ENCODE measurements around the gene RDX. TPM values are rescaled to one million over a fixed set of nuclear protein-coding genes. Genes with fewer than 3 reads are reported as not detected.
A peak's percentile ranks its signal among the peaks of the same experiment; 100 is the strongest.
"Not testable (repeated sequence)": the region's sequence is repeated elsewhere in the genome, so short reads cannot be mapped to it uniquely, and the experiment has no call there.

The RDX gene
- total RNA-seq, 1 donor from 2014 or later, result 86.0 TPM

DNA sequence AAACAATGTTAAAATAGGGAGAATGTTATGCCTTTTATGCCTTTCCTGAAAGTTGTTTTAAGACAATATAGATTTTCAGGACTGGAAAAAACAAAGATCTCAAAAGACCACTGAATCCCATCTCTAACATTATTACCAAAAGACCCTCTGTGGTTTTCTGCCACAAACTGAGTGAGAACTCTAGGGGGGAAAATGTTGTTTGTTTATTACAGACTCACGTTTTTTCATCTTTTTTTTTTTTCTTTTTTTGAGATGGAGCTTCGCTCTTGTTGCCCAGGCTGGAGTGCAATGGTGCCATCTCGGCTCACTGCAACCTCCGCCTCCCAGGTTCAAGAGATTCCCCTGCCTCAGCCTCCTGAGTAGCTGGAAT lies 9.6 kb upstream of the RDX start:
- not testable (repeated sequence) for DNase-seq (ENCODE audit: low spot score in 2 of 2); FAIRE-seq

GRCh38 chr11:110305169-110306018 lies 9.0 kb upstream of the RDX start:
- no peak for FAIRE-seq
- no peak for DNase-seq (ENCODE audit: low spot score in 2 of 2)

GRCh38 chr11:110303414-110303826 lies 7.0 kb upstream of the RDX start:
- DNase-seq (ENCODE audit: low spot score in 2 of 2), result no peak
- FAIRE-seq, result no peak

DNA sequence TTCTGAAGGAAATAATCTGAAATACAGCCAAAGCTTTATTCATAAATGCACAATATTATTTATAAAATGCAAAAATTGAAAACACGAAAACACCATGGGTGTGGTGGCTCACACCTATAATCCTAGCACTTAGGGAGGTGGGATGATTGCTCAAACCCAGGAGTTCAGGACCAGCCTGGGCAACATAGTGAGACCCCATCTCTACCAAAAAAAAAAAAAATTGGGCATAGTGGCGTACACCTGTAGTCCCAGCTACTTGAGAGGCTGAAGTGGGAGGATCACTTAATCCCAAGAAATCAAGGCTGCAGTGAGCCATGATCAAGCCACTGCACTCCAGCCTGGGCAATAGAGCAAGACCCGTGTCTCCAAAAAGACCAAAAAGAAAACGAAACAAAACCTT lies 5.2 kb upstream of the RDX start:
- FAIRE-seq, result no peak
- DNase-seq (ENCODE audit: low spot score in 2 of 2), result no peak

DNA sequence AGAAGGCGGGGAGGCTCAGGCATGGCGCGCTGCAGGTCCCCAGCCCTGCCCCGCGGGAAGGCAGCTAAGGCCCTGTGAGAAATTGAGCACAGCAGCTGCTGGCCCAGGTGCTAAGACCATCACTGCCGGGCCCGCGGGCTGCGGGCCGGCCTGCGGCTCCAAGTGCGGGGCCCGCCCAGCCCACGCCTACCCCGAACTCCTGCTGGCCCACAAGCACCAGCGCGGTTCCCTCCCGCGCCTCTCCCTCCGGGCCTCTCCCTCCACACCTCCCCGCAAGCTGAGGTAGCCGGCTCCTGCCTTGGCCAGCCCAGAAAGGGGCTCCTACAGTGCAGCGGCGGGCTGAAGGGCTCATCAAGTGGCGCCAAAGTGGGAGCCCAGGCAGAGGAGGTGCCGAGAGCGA lies 4.6 kb upstream of the RDX start:
- no peak for DNase-seq (ENCODE audit: low spot score in 2 of 2)
- no peak for FAIRE-seq

DNA sequence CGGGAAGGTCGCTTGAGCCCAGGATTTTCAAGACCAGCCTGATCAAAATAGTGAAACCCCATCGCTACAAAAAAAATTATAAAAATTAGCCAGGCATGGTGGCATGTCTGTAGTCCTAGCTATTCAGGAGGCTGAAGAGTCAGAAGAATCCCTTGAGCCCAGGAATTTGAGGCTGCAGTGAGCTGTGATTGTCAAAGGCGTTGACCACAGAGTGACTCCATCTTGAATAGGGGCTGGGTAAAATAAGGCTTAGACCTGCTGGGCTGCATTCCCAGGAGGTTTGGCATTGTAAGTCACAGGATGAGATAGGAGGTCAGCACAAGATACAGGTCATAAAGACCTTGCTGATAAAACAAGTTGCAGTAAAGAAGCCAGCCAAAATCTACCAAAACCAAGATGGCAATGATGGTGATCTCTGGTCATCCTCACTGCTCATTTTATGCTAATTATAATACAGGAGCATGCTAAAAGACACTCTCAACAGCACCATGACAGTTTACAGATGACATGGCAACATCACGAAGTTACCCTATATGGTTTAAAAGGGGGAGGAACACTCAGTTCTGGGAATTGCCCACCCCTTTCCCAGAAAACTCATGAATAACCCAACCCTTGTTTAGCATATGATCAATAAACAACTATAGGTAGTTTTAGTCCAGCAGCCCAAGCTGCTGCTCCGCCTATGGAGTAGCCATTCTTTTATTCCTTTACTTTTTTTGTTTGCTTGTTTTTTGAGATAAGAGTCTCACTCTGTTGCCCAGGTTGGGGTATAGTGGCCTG lies 2.8 kb upstream of the RDX start:
- DNase-seq (ENCODE audit: low spot score in 2 of 2) (no peak), FAIRE-seq (no peak)

DNA sequence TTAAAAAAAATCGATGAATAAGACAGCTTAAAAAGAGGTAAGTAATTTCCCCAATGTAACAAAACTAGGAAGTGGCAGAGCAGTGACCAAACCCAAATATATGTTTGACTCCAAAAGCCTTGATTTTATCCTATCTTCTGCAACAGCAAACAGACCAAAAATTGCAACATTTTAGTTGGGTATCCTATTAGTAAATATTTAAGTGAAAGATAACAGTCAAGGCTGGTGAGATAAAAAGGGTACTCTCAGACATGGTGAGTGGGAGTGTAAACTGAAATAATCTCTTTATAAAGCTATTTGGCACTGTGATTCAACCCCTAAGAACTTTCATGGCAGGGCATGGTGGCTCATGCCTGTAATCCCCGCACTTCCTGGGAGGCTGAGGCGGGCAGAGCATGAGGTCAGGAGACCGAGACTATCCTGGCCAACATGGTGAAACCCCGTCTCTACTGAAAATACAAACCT lies 1.9 kb upstream of the RDX start:
- DNase-seq (ENCODE audit: low spot score in 2 of 2) (no peak), FAIRE-seq (no peak)

- no peak for DNase-seq (ENCODE audit: low spot score in 2 of 2)
- no peak for FAIRE-seq
Measured at GRCh38 chr11:110297726-110298300, 1.4 kb upstream of the RDX start.

DNA sequence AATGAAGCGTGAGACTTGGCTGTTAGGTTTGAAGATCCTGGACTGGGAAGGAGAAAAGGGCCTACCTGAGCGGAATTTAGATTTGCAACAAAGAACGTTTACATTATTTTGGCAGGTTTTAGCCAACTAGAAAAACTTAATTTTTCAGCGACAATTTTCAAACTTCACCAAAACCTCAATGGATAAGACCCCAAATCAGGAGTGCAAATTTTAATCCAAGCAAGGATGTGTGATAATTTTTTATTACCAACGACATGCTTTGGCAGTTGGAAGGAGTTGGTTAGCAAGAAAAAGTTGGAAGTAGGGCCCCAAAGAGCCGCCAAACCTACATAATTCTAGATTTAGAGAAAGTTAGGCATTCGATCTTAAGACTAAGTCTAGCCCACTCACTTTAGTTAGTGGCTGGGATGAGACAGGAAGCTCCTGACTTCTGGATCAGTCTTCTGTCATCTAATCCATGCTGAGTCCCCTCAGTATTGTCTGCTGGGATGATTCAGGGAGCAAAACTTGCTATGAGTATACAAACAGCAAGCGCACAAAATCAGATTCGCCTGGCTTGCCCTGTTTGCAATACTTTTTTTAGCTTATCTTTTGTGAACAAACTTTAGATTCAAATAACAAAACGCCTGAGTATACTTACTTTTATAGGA lies 787 bp upstream of the RDX start:
- DNase-seq (ENCODE audit: low spot score in 2 of 2) (peak in 1 of 2 donors; percentile 31), FAIRE-seq (no peak)

DNA sequence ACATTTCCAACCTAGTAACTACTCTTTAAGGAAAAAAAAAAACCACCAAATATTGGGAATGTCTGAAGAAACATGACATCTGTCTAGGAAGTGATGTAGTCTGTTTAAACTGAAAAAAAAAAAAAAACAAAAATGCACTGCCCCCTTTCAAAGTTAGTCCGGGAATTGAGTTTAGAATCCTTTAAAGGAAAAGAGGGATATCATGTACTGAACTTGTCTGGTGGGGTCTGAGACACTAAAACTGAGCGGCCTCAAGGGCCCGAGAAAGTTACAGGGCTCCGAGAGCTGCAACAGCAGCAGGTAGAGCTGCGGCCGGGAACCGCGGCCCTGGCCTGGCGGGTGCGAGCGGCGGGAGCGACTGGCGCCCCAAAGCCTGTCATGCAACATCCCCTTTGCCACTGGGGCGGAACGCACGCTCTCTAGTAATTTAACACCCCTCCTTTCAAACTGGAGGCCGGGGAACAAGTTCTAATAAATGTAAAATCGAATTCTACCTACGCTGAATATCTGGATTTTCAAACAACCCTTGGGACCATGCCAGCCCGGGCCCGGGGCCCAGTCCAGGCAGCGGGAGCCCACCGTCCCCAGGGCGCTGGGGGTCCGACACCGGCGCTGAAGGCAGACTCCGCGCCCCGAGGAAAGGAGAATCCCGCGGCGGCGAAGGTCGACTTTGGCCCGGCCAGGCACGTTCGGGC lies 736 bp downstream of the RDX start:
- FAIRE-seq (no peak), DNase-seq (ENCODE audit: low spot score in 2 of 2) (peak; percentile 50 to 71)

- FAIRE-seq, result peak; percentile 79
- DNase-seq (ENCODE audit: low spot score in 2 of 2), result peak in 1 of 2 donors; percentile 52
Measured at GRCh38 chr11:110295086-110295485, 1.3 kb downstream of the RDX start.

DNA sequence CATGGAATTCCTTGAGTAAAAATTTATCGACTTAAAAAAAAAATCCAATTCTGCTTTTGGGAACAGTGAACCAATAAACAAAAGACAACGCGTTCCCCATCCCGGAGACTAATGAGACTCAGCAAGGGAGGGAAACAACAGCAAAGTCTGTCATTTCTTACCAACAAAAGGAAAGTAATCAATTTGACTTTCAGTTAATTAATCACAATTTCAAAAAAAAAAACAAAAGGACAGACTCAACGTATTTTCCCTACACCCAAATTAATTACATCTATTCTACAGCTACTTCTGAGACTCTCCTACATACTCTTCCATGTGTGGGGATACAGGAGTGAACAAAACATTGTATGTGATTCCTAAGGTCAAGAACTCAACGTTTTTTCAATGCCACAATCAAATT lies 1.9 kb downstream of the RDX start:
- DNase-seq (ENCODE audit: low spot score in 2 of 2) (peak in 1 of 2 donors; percentile 30), FAIRE-seq (no peak)

- no peak for FAIRE-seq
- no peak for DNase-seq (ENCODE audit: low spot score in 2 of 2)
Measured at GRCh38 chr11:110293389-110293788, 3.0 kb downstream of the RDX start.

DNA sequence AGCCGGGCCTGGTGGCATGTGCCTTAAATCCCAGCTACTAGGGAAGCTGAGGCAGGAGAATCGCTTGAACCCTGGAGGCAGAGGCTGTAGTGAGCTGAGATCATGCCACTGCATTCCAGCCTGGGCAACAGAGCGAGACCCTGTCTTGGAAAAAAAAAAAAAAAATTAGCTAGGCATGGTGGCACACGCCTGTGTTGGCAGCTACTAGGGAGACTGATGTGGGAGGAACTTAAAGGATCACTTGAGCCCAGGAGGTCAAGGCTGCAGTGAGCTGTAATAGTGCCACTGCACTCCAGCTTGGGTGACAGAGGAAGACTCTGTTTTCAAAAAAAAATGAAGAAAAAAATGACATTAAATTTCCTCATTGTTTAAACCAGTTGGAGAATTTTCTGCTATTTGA lies 4.3 kb downstream of the RDX start:
- FAIRE-seq, result not testable (repeated sequence)

DNA sequence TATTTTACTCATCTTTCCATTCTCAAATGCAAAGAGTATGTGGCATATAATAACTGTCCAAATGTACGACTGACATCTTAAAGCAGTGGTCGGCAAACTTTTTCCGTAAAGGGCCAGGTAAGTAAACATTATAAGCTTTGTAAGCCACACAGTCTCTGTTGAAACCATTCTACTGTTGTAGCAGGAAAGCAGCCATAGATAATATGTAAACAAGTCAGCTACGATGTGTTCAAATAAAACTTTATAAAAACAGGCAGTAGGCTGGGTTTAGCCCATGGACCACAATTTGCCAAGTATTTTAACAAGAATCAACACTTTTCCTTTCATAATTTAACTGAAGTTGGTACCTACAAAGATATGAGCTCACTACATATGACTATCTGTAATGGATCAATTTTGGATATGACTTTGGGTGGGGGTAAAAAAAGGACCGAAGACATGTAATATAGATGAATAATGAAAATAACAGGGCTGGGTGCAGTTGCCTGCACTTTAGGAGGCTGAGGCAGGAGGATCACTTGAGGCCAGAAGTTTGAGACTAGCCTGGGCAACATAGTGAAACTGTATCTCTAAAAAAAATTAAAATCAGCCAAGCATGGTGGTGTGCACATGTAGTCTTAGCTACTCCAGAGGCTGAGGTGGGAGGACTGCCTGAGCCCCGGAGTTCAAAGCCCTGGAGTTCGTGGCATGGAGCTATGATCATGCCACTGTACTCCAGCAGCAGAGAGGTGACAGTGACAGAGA lies 5.7 kb downstream of the RDX start:
- FAIRE-seq (no peak), DNase-seq (ENCODE audit: low spot score in 2 of 2) (no peak)

More for the DNA sequence above, 4.3 kb downstream of the RDX start:
- DNase-seq (ENCODE audit: low spot score in 2 of 2), result not testable (repeated sequence)

- no peak for FAIRE-seq
- no peak for DNase-seq (ENCODE audit: low spot score in 2 of 2)
Measured at GRCh38 chr11:110289472-110289871, 6.9 kb downstream of the RDX start.

GRCh38 chr11:110287537-110287936 lies 8.9 kb downstream of the RDX start:
- no peak for FAIRE-seq
- DNase-seq (ENCODE audit: low spot score in 2 of 2), result no peak

GRCh38 chr11:110286298-110287040 lies 9.9 kb downstream of the RDX start:
- no peak for FAIRE-seq

GRCh38 chr11:110283862-110284261 lies 12.6 kb downstream of the RDX start:
- FAIRE-seq (no peak), DNase-seq (ENCODE audit: low spot score in 2 of 2) (no peak)

More at GRCh38 chr11:110286298-110287040, 9.9 kb downstream of the RDX start:
- DNase-seq (ENCODE audit: low spot score in 2 of 2), result no peak

Data from frontal cortex (tissue), 4 donors.